HG03520 (cell line): ENCODE data around the gene MYCBPAP.

Experiments used
- ATAC-seq: cut with Tn5 transposase; IDR thresholded peaks from one replicate; pipeline ENCODE4 v1.9.1; 2021; ENCODE audit warnings: mild to moderate bottlenecking, moderate library complexity; ENCODE audit not compliant: unreplicated experiment

Gene MYCBPAP, protein sequence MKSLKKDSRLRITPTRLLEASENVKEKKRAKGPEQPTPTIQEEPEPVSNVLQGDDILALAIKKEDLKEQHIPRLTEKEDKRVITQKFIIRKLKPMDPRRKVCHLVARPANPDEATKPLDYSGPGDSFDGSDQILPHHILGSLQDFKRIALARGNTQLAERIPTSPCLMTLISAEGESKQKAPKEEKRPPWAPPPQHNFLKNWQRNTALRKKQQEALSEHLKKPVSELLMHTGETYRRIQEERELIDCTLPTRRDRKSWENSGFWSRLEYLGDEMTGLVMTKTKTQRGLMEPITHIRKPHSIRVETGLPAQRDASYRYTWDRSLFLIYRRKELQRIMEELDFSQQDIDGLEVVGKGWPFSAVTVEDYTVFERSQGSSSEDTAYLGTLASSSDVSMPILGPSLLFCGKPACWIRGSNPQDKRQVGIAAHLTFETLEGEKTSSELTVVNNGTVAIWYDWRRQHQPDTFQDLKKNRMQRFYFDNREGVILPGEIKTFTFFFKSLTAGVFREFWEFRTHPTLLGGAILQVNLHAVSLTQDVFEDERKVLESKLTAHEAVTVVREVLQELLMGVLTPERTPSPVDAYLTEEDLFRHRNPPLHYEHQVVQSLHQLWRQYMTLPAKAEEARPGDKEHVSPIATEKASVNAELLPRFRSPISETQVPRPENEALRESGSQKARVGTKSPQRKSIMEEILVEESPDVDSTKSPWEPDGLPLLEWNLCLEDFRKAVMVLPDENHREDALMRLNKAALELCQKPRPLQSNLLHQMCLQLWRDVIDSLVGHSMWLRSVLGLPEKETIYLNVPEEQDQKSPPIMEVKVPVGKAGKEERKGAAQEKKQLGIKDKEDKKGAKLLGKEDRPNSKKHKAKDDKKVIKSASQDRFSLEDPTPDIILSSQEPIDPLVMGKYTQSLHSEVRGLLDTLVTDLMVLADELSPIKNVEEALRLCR

GRCh38 chr17:50507871-50508572 is at the start of gene MYCBPAP:
TSS of gene MYCBPAP (plus strand) at chr17:50508439. CDS start at chr17:50508675, 236 bp downstream.
- no peak for ATAC-seq

- no peak for ATAC-seq
Measured at GRCh38 chr17:50458701-50459676, 49.2 kb upstream of the MYCBPAP start.

GRCh38 chr17:50459756-50460155 is 48.5 kb upstream of the MYCBPAP start:
- ATAC-seq, result no peak

DNA sequence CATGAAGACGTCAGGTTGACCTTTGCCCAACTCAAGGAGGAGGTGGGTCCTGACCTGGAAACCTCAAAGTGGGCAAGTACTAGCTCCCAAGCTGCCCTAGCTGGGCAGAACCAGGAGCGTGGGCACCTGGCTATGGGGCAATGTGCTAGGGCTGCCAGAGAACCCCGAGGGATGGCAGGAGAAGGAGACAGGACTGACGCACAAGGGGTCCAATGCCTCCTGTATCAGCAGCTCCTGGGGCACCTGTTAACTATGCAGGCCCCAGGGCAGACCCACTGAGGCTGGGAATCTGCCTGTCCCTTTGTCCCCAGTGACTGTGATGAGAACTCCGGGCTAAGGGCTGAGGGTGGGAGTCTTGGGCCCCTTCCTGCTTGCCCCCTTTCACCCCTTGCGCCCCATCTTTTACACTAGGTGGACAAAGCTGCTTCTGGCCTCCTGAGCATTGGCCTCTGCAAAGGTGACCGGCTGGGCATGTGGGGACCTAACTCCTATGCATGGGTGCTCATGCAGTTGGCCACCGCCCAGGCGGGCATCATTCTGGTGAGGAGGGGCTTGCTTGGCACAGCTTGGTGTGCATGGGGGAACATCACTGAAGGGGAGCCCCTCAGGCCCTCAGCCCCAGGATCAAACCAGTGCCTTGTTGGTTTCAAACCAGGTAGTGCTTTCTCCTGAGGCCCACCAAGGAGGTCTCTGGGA is 47.3 kb upstream of the MYCBPAP start:
- no peak for ATAC-seq

DNA sequence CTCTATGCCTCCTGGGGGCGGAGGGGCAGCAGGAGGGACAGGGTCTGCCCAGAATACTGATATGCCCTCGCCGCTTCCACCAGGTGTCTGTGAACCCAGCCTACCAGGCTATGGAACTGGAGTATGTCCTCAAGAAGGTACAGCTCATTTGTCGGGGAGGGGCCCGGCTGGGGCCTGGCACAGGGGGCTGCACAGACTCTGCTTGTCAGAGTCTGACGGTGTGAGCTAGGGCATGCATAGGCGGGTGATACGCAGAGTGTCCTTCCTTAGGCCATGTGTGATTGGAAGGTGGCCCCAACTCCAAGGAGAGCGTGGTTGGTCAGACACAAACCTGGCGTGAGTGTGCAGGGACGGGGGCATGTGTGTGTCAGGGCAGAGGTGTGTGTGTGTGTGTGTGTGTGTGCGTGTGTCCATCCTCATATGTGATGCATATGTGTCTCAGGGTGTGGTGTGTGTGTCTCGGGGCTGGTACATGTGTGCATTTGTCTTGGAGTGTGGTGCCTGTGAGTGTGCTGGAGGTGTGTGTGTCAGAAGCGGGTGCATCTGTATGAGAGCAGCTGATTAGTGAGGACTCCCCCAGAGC is 46.6 kb upstream of the MYCBPAP start:
- no peak for ATAC-seq

GRCh38 chr17:50462446-50462845 is 45.8 kb upstream of the MYCBPAP start:
- ATAC-seq, result no peak

- ATAC-seq, result no peak
Measured at GRCh38 chr17:50464121-50464520, 44.1 kb upstream of the MYCBPAP start.

DNA sequence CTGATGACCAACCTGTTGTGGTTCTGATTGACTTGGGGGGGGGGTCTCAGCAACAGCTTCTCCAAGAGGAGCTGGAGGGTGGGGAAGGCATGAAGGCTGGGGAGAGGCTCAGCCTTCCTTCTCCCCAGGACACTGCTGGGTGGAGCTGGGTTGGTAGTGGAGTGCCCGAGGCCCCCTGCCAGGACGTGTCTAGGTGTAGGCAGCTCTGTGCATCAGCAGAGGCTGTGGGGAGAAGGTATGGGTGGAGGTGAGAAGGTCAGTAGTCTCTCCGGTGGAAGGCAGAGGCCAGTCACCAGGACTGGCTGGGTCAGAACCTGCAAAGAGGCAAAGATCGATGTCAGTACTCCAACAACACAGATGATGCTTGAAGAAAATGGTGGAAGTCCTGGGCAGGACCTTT is 43.5 kb upstream of the MYCBPAP start:
- no peak for ATAC-seq

- ATAC-seq, result no peak
Measured at GRCh38 chr17:50465171-50465570, 43.1 kb upstream of the MYCBPAP start.

- no peak for ATAC-seq
Measured at GRCh38 chr17:50465635-50466034, 42.6 kb upstream of the MYCBPAP start.

DNA sequence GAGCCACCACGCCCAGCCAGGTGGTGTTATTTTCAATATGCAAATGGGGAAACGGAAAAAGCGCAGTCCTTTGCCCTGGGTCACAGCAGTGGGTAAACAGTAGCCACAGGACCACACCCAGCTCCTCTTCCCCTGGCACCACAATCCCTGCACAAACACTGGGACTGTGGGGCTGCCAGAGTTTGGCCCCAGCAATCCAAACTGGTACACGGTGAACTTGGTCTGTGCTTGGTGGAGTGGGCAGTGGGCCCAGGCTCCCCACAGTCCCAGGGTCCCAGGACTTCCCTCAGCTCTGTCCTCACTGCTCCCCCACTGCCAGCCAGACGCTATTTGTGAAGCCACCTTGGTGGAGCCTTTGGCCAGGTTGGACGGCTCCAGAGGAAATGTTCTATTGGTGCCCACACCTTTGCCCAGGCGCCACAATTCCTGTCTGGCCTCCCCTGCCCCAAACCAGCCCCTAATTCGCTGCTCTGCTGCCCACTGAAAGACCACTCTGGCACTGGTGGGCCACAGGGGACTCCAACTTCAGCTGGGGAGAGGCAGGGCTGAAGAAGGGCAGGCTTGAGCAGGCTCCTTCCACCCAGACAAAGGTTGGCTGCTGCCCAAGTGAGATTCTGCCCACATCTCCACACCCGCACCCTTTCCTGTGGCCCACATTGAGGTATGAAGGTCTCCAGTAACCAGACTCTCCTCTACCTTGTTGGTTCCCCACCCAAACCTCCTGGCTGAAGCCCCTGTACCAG is 41.7 kb upstream of the MYCBPAP start:
- no peak for ATAC-seq

DNA sequence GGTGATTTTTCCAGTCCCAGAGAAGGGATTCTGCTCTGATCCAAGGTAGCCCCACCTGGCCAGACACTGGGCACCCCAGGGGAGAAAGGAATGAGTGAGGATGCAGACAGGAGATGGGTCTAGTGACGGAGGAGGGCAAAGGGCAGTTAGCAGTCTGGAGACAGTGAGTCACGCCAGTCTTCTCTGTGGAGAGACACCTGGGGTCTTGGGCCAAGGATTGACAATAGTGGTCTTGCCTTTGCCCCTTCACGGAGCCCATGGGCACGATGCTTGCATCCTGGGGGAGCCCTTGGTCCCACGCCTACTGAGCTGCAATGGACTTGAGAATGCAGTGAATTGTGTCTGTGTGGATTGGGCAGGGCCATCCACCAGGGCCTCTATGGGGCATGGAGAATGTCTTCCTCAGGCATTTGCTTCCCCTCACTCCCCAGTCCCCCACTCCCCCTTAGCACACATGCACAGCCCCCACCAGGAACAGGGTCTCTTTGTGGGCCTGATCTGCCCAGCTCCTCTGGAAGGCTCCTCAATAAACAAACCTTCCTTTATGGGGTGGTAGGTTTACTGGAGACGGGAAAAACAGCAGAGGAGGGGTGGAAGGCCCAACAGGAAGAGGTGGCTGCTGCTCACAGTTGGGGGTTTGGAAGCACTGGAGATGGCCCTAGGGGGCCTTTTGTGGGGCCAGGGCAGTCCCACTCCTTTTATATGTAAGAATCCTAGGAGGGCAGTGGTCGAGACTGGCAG is 41.0 kb upstream of the MYCBPAP start:
- no peak for ATAC-seq

- no peak for ATAC-seq
Measured at GRCh38 chr17:50467855-50468303, 40.4 kb upstream of the MYCBPAP start.

DNA sequence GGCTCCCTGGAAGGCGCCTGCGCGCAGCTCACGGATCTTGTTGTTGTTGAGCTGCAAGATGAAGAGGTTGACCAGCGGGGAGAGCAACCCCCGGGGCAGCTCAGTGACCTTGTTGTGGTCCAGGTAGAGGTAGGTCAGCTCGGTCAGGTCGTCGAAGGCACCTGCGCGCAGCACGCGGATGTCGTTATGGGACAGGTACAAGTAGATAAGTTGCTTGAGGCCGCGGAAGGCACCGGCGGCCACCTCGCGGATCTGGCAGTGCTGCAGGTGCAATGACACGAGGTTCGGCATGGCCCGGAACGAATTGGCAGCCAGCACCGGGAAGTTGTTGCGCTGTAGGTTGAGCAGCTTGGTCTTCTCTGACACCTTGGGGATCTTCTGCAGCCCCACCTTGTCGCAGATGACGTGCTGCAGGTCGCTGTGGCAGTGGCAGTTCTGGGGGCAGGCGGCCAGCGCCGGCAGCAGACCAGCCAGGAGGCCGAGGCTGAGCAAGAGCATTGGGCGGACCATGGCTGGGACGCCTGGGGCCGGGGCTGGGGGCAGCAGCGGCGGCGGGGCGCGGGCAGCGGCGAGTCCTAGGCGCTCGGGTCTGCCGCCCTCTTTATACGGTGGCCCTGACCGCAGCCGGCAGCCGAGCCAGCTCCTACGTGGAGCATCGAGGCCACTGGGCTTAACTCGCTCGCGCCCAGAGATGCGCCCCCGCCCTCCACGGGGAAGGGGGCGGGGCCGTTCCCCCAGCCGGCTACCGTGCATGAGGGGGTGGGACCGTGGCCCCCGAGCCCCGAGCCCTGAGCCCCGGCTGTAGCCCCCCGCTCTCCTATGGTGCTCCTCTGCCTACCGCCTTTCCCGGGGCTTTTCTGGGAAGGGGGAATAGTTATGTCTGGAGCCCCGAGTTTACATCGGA is 39.7 kb upstream of the MYCBPAP start, which contains the start of gene CHAD:
Gene CHAD (minus strand): TSS at position 577 of the 904 bp plus-strand sequence. CDS start 67 bp downstream, at position 510.
- no peak for ATAC-seq

- ATAC-seq, result no peak
Measured at GRCh38 chr17:50469208-50469605, 39.0 kb upstream of the MYCBPAP start.

- no peak for ATAC-seq
Measured at GRCh38 chr17:50469671-50470305, 38.5 kb upstream of the MYCBPAP start.
